ENCODE measurements around the gene SSB.

GRCh38 chr2:169768262-169768995, 30.2 kb upstream of the SSB start:
- TF ChIP-seq GATA3 (IDR thresholded peaks at IDR 0.05; ENCODE audit: low read depth, low read length) (no peak), GATA2 (IDR thresholded peaks at IDR 0.05; ENCODE audit: low read depth, low read length) (no peak)

Measured in SH-SY5Y (cell line).